GM10266 (cell line): ENCODE data around the gene BCR.

Experiments used
- DNase-seq: peaks from one replicate; pipeline ENCODE4 v3.0.0; 2012; ENCODE audit errors: extremely low spot score
- CTCF ChIP-seq: IDR thresholded peaks from 2 replicates; pipeline ENCODE4 v1.5.1; 2012; ENCODE audit warnings: mild to moderate bottlenecking, low read depth; ENCODE audit not compliant: control insufficient read depth, insufficient read depth; ENCODE audit errors: missing control alignments

BCR gene

GRCh38 chr22:23222793-23223568 lies 42.7 kb downstream of the BCR start:
- TF ChIP-seq CTCF = no peak
- no peak for DNase-seq

- no peak for TF ChIP-seq CTCF
- no peak for DNase-seq
Measured at GRCh38 chr22:23223569-23224317, 43.4 kb downstream of the BCR start.

GRCh38 chr22:23224846-23225245 lies 44.5 kb downstream of the BCR start:
- DNase-seq = no peak
- TF ChIP-seq CTCF = no peak

DNA sequence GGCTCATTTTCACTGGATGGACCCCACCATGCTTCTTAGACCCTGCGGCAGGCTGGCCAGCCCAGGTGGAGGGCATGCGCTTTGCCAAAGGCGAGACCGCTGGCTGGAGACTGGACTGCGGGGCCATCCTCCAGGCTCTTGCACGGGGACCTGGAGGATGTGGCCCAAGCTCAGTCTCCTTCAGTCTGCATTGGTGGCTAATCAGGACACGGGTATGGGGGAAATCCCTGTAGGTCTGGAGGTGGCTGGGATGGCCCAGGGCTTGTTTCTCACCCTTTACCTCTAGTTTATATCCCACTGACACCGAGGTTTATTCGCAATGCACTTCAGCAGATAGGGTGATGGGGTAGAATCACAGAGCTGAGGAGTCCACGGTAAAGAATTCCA lies 45.0 kb downstream of the BCR start:
- no peak for TF ChIP-seq CTCF
- DNase-seq = no peak

- no peak for DNase-seq
- no peak for TF ChIP-seq CTCF
Measured at GRCh38 chr22:23225724-23226496, 45.6 kb downstream of the BCR start.

DNA sequence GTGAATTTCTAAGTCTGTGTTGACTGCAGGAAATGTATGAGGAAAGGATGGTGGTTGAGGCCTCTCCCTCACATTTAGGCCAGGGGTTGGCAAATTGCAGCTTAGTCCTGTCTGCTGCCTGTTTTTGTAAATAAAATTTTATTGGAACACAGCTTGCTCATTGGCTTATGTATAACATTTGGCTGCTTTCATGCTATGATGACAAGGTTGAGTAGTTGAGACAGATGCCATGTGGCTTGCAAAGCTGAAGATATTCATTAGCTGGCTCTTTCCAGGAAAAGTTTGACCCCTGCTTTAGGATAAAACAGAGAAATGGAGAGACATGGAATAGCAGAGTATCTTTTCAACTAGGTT lies 46.2 kb downstream of the BCR start:
- no peak for DNase-seq
- TF ChIP-seq CTCF = no peak

- no peak for TF ChIP-seq CTCF
- no peak for DNase-seq
Measured at GRCh38 chr22:23227380-23227779, 47.1 kb downstream of the BCR start.
